Measurements from ENCODE around the gene POLA1. TPM values are rescaled to one million over a fixed set of nuclear protein-coding genes. Genes with fewer than 3 reads are reported as not detected.

The POLA1 gene
- total and polyA plus RNA-seq, 7 donors = 3.5 to 9.4 (median 6.8) TPM

DNA sequence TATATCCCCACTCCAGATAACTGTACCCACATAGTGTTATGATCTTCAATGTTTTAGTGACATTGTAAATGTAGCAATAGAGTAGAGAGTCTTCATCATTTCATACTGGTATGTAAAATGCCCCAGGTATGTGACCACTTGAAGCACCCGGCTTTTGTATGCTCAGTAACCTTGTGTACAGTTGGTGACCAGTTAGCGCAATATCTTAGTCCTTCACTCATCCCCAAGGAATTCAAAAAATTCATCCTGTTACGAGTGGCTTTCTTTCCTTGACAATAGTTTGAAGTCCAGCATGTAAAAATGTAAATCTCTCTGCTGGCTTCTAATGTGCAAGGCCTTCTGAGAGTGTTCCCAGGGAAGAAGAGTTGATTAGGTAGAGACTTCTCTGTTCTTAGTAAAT is 176.4 kb downstream of the POLA1 start:
- WGBS, 3 donors = 66 to 95% (median 92%) methylated on average over 3 of the region's 3 CpGs
- Histone ChIP-seq H3K27me3 (ENCODE audit: insufficient read depth in 3 of 3, low read length in 2 of 3) (no peaks in the 10 kb centered on the region), H3K9me3 (no peaks in the 10 kb centered on the region), H3K4me1 (no peaks in the 10 kb centered on the region), H3K27ac (no peak overlapping the region), H3K4me3 (no peak overlapping the region), H3K36me3 (ENCODE audit: insufficient read depth in 1 of 2, low read depth in 1 of 2) (no peaks in the 10 kb centered on the region)
- no peak for ATAC-seq
- no peak for DNase-seq
- intact Hi-C loops (cut with DNase I) = no loop called here
- TF ChIP-seq, protein P1, sequence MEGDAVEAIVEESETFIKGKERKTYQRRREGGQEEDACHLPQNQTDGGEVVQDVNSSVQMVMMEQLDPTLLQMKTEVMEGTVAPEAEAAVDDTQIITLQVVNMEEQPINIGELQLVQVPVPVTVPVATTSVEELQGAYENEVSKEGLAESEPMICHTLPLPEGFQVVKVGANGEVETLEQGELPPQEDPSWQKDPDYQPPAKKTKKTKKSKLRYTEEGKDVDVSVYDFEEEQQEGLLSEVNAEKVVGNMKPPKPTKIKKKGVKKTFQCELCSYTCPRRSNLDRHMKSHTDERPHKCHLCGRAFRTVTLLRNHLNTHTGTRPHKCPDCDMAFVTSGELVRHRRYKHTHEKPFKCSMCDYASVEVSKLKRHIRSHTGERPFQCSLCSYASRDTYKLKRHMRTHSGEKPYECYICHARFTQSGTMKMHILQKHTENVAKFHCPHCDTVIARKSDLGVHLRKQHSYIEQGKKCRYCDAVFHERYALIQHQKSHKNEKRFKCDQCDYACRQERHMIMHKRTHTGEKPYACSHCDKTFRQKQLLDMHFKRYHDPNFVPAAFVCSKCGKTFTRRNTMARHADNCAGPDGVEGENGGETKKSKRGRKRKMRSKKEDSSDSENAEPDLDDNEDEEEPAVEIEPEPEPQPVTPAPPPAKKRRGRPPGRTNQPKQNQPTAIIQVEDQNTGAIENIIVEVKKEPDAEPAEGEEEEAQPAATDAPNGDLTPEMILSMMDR (IDR thresholded peaks at IDR 0.05) = no peak

DNA sequence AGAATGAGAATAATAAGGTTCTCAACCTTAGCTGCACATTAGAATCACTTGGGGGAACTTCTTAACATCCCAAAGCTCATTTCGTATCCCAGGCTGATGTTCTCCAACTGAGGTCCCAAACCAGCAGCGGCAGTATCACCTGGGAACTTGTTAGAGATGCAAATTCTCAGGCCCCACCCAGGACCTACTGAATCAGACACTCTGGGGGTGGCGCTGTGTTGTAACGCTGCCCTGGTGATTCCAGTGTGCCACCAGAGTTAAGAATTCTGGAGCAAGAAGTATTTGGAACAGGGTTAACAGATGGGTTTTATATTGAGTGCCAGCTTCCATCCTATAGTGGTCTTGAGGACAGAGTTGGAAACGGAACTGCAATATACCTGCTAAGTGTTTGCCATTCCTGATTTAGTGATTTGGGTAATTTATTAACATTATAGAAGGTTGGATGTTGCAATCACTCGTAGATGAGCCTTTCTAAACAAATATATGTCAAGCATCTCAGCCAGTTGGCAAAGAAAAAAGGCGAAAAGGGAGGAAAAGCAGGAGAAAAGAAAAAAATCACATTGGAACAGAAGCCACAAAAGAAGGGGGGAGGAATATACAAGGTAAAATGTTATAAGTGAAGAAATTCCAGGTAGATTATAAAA is 181.0 kb downstream of the POLA1 start:
- ATAC-seq (no peak), DNase-seq (no peak)
- 56 to 89% (median 87%) methylated on average over 7 of the region's 7 CpGs for WGBS, 3 donors
- TF ChIP-seq, protein P1 (IDR thresholded peaks at IDR 0.05) = no peak
- no peak overlapping the region for H3K27ac ChIP-seq
- no peak overlapping the region for H3K4me3 ChIP-seq
- H3K27me3 ChIP-seq (ENCODE audit: insufficient read depth in 3 of 3, low read length in 2 of 3) = no peaks in the 10 kb centered on the region
- H3K4me1 ChIP-seq = no peaks in the 10 kb centered on the region
- H3K36me3 ChIP-seq (ENCODE audit: insufficient read depth in 1 of 2, low read depth in 1 of 2) = no peaks in the 10 kb centered on the region
- no peaks in the 10 kb centered on the region for H3K9me3 ChIP-seq
- intact Hi-C loops (cut with DNase I) = no loop called here

DNA sequence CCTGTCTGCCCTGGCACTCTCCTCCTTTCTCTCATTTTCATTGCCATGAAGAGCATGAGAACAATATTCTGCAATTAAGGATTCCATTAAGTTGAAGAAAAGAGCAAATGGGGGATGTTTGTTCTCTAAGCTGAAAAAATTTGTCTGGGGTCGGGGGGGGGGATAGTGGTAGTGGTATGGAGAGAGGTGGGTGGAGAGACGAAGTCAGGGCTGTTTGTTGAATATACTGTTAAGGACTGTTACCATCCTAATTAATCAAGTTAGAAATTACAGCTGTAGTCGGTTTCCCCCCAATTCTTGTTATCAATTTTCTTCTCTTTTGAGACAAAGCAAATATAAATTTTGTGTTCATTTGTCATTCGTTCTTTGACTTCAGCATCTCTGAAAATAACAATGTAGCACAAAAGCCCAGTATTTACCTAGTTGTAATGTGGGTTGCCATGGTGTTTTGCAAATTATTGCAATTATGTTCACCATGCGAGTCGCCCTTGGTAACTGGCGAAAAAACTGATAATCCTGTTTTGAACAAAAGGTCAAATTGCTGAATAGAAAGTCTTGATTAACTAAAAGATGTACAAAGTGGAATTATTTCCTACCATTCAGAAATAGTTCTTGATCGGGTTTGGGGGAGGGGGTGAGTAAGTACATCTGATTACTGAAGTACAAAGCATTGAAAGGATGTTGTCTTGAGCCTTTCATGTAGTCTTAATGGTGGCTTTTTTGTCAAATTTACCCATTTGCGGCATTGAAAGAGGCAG is 183.0 kb downstream of the POLA1 start:
- Histone ChIP-seq H3K27ac (no peak overlapping the region), H3K36me3 (ENCODE audit: insufficient read depth in 1 of 2, low read depth in 1 of 2) (no peaks in the 10 kb centered on the region), H3K4me3 (no peak overlapping the region), H3K9me3 (no peaks in the 10 kb centered on the region), H3K4me1 (no peaks in the 10 kb centered on the region), H3K27me3 (ENCODE audit: insufficient read depth in 3 of 3, low read length in 2 of 3) (no peaks in the 10 kb centered on the region)
- ATAC-seq (no peak), DNase-seq (no peak)
- TF ChIP-seq, protein P1 (IDR thresholded peaks at IDR 0.05) = no peak
- 68 to 86% (median 77%) methylated on average over 9 of the region's 9 CpGs for WGBS, 3 donors
- intact Hi-C loops (cut with DNase I) = no loop called here

DNA sequence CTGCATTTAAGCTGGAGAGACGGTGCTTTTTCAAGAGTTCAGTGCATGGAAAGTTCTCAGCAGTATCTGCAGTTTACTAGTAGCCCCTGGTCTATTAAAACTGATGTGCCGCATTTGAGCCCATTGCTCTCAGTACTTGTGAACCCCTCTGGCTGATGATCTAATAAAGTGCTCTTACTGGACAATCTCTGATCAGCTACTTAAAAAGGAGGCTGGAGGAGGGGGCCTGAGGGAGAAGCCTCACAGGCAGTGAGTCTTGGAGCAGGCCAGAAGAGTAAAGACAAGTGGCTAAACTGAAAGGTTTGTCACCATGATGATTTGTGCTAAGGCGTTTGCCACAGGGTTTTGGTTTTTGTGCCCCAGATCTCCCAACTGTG is 183.6 kb downstream of the POLA1 start:
- intact Hi-C loops (cut with DNase I) = no loop called here
- Histone ChIP-seq H3K27me3 (ENCODE audit: insufficient read depth in 3 of 3, low read length in 2 of 3) (no peaks in the 10 kb centered on the region), H3K4me3 (no peak overlapping the region), H3K27ac (no peak overlapping the region), H3K4me1 (no peaks in the 10 kb centered on the region), H3K36me3 (ENCODE audit: insufficient read depth in 1 of 2, low read depth in 1 of 2) (no peaks in the 10 kb centered on the region), H3K9me3 (no peaks in the 10 kb centered on the region)
- WGBS, 3 donors = 73 to 83% (median 83%) methylated on average over 3 of the region's 3 CpGs
- TF ChIP-seq, protein P1 (IDR thresholded peaks at IDR 0.05) = no peak
- ATAC-seq = no peak
- no peak for DNase-seq

Data from psoas muscle (tissue), 8 donors.